ENCODE measurements around the gene SAMD14. TPM values are rescaled to one million over a fixed set of nuclear protein-coding genes. Genes with fewer than 3 reads are reported as not detected.

The SAMD14 gene
- total RNA-seq, 1 donor from 2014 or later: 1.0 TPM

GRCh38 chr17:50096092-50096491 is 33.9 kb downstream of the SAMD14 start:
- DNase-seq: peak; percentile 41

GRCh38 chr17:50095626-50096037 is 34.3 kb downstream of the SAMD14 start:
- peak; percentile 66 for DNase-seq

DNA sequence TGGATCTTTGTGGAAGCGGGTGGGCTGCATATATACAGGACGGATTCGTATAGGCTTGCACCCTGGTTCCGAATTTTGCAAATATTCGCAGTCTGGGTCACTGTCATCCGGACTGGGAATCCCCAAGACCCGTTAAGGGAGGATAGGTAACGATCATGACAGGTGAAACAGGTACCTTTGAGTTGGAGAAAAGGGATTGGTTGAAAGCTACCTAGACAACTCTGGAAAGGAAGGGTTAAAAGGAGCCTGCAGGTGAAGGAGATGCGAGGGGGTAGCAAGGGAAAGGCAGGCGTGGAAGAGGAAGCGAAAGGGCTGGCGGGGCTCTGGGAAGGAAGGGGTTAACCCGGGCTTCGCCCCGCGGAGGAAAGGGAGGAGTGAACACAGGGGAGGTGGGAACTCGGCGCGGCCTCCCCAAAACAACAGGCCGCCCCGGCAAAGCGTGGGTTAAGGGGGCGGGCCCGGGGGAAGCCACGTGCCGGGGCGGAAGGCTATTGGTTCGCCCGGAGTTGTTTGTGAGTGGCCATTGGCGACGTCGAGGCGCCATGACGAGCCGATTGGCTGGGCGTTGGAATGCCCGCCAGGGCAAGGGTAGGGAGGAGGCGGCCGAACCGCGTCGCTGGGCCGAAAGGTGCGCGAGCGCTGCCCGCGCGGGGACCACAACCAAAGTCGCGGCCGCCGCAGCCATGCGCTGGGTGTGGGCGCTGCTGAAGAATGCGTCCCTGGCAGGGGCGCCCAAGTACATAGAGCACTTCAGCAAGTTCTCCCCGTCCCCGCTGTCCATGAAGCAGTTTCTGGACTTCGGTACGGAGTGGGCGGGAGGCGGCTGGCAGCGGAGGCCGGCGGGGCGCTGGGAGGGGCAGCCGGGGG is 35.0 kb downstream of the SAMD14 start, which contains the start of gene PDK2:
PDK2 (plus strand) TSS at position 599 of the 867 bp plus-strand sequence; CDS start at position 684, 85 bp downstream.
- peak; percentile 99 for DNase-seq

GRCh38 chr17:50094243-50094752 is 35.7 kb downstream of the SAMD14 start:
- peak; percentile 96 for DNase-seq

DNA sequence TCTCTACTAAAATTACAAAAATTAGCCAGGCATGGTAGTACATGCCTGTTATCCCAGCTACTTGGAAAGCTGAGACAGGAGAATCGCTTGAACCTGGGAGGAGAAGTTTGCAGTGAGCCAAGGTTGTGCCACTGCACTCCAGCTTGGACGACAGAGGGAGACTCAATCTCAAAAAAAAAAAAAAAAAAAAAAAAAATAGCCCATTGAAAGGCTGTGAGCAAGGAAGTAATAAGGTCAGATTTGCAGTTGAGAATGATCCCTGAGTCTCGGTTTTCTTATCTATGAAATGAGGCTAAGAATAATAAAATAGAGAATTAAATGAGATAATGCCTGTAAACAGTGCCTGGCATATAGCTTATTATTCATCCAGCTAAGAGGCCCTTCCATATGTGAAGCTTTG is 36.2 kb downstream of the SAMD14 start:
- no peak for DNase-seq

DNA sequence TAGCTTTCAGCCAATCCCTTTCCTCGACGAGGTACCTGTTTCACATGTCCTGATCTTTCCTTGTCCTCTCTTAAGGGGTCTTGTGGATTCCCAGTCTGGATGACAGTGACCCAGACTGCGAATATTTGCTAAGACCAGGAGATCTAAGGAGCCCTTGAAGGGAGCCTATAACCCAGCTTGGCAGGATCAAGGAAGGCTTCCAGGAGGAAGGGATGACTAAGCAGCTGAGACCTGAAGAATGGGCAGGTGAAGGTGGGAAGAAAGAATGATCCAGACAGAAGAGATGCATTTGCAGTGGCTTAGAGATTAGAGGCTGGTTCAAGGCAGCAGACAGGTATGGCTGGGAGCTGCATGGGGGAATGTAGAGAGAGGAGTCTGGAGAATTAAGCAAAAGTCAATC is 36.7 kb downstream of the SAMD14 start:
- DNase-seq: no peak

GRCh38 chr17:50091918-50092285 is 38.1 kb downstream of the SAMD14 start:
- DNase-seq: no peak

- no peak for DNase-seq
These were observed 38.7 kb downstream of the SAMD14 start for GRCh38 chr17:50090971-50091917.

DNA sequence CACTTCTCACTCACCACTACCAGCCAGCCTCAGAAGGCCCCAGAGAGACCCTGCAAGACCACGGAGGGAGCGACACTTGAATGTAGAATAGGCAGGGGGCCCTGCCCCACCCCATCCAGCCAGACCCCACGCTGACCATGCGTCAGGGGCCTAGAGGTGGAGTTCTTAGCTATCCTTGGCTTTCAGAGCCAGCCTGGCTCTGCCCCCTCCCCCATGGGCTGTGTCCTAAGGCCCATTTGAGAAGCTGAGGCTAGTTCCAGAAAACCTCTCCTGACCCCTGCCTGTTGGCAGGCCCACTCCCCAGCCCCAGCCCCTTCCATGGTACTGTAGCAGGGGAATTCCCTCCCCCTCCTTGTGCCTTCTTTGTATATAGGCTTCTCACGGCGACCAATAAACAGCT is 39.9 kb downstream of the SAMD14 start:
- DNase-seq: no peak

GRCh38 chr17:50088952-50089825 is 40.8 kb downstream of the SAMD14 start:
- DNase-seq: no peak

GRCh38 chr17:50087912-50088405 is 42.0 kb downstream of the SAMD14 start:
- no peak for DNase-seq

GRCh38 chr17:50087246-50087911 is 42.6 kb downstream of the SAMD14 start:
- DNase-seq: peak; percentile 82

GRCh38 chr17:50081757-50082156 is 48.2 kb downstream of the SAMD14 start:
- no peak for DNase-seq

DNA sequence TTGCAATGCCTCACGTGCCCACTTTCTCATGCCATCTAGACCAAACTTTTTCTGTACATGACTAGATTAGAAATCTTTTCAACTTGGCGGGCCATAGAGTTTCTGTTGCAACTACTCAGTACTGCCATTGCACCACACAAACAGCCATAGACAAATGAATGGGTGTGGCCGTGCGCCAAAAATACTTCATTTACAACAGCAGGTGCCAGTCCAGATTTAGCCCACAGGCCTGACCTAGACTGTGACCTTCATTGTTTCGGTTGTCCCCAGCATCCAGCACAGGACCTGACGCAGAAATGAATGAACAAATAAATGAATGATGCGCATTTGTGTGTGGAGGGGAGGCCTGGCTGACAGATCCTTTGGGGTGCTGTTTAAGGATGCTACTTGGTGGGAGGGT is 49.1 kb downstream of the SAMD14 start:
- peak; percentile 66 for DNase-seq

DNA sequence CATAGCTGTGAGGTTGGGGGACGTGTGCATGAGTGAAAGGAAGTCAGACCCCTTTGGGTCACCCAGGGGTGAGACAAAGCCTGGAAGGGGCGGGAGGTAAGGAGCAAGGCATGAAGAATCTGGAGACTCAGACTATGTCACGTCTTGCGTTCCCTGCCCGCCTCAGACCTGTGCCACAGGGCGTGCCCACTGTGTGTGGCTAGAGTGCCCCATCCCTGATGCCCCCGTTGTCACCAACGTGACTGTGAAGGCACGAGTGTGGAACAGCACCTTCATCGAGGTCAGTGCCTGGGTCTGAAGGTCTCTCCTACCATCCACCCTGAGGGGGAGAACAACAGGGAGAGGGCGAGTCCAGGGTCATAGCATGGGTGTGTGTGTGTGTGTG is 49.9 kb downstream of the SAMD14 start:
- DNase-seq: no peak

DNA sequence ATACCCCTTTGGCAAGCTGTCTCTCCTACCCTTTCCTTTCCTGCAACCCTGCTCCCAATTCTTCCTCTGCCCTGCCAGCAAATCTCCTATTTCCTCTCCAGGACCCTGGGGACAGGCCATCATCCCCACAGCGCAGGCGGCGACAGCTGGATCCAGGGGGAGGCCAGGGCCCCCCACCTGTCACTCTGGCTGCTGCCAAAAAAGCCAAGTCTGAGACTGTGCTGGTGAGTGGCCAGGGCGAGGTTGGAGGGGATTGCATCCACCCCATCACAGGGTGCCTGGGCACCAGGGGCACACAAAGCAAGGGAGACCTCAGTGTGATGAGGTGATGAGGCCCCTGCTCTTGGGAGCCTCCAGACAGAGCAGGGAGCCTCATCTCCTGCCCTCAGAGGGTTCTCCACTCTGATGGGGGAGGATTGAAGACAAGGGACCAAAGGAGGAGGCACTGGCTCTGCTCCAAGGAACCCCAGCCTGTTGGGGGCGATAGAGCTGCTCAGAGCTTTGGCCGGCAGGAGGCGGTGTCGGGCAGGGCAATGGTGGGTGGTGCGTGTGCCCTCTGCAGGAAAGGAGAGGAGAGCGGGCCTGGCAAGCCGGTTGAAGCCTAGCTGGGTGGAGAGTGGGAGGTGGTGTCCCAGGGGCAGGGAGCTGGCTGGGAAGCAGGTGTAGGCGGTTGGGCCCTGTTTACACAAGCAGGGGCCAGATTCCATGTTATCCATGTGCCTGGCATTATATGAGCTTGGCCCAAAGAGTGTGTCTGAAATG is 50.4 kb downstream of the SAMD14 start:
- peak; percentile 74 for DNase-seq

DNA sequence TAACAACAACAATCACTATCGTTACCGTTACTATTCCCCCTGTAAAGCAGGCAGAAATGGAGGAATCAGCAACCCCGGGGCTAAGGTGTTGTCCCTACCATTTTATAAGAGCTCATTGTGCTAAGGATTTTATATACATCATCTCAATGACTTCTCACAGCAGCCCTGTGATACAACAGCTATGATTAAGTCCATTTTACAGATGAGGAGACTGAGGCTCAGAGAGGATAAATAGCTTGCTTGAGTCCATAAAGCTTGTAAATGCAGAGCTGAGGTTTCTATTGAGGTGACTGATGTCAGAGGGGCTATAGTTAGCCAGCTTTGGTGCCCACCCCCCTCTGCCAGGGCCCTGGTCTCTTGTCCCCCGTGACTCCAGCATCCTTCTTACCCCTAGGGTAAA is 51.5 kb downstream of the SAMD14 start:
- no peak for DNase-seq

GRCh38 chr17:50076591-50077235 is 53.2 kb downstream of the SAMD14 start:
- DNase-seq: peak; percentile 80

DNA sequence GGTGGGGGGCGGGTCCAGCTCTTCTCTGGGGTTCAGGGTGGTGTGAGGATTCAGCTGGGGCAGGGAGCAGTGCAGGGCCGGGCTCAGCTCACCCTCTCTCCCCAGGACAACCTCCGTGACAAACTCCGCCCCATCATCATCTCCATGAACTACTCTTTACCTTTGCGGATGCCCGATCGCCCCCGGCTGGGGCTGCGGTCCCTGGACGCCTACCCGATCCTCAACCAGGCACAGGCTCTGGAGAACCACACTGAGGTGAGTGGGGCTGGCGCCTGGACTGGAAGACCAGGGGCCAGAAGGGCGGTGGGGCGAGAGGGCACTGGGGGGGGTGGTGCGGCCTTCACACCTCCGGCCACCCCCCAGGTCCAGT is 53.8 kb downstream of the SAMD14 start:
- no peak for DNase-seq
